BE2C (cell line): ENCODE data around the gene IQCB1.

Experiments used
- DNase-seq: peaks from one replicate; pipeline ENCODE4 v3.0.0-alpha.2; 2020
- H3K27me3 ChIP-seq: fragments of 250-450 bp; sonication (Bioruptor Pico); 2 replicates; pipeline ENCODE4 v1.5.1; 2020; ENCODE audit warnings: mild to moderate bottlenecking
- H3K36me3 ChIP-seq: fragments of 250-450 bp; sonication (Bioruptor Pico); 2 replicates; pipeline ENCODE4 v1.5.1; 2020; ENCODE audit warnings: mild to moderate bottlenecking
- H3K4me1 ChIP-seq: fragments of 250-450 bp; sonication (Bioruptor Pico); 2 replicates; pipeline ENCODE4 v1.5.1; 2020
- H3K4me3 ChIP-seq: 2 replicates; pipeline ENCODE4 v1.5.1; 2011; ENCODE audit warnings: low read depth, low read length
- H3K9me3 ChIP-seq: fragments of 250-450 bp; sonication (Bioruptor Pico); 2 replicates; pipeline ENCODE4 v1.5.1; 2020
- TF ChIP-seq, protein P1 (sequence below): IDR thresholded peaks from 2 replicates; pipeline ENCODE4 v1.5.1; 2012; ENCODE audit warnings: mild to moderate bottlenecking, low read depth, low read length

IQCB1 gene

DNA sequence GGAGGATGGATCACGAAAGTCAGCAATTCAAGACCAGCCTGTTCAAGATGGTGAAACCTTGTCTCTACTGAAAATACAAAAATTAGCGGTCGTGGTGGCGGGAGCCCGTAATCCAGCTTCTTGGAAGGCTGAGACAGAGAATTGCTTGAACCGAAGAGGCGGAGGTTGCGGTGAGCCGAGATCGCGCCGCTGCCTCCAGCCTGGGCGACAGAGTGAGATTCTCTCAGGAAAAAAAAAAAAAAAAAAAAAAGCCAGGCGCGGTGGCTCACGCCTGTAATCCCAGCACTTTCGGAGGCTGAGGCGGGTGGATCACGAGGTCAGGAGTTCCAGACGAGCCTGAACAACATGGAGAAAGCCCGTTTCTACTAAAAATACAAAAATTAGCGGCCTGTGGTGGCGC, 5.1 kb upstream of the IQCB1 start:
- Histone ChIP-seq H3K36me3 (no peaks in the 10 kb centered on the region), H3K4me1 (no peaks in the 10 kb centered on the region), H3K9me3 (no peaks in the 10 kb centered on the region), H3K4me3 (no peak overlapping the region), H3K27me3 (peaks cover 27% of the 10 kb centered on the region)
- TF ChIP-seq, protein P1, sequence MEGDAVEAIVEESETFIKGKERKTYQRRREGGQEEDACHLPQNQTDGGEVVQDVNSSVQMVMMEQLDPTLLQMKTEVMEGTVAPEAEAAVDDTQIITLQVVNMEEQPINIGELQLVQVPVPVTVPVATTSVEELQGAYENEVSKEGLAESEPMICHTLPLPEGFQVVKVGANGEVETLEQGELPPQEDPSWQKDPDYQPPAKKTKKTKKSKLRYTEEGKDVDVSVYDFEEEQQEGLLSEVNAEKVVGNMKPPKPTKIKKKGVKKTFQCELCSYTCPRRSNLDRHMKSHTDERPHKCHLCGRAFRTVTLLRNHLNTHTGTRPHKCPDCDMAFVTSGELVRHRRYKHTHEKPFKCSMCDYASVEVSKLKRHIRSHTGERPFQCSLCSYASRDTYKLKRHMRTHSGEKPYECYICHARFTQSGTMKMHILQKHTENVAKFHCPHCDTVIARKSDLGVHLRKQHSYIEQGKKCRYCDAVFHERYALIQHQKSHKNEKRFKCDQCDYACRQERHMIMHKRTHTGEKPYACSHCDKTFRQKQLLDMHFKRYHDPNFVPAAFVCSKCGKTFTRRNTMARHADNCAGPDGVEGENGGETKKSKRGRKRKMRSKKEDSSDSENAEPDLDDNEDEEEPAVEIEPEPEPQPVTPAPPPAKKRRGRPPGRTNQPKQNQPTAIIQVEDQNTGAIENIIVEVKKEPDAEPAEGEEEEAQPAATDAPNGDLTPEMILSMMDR = no peak
- DNase-seq = no peak

DNA sequence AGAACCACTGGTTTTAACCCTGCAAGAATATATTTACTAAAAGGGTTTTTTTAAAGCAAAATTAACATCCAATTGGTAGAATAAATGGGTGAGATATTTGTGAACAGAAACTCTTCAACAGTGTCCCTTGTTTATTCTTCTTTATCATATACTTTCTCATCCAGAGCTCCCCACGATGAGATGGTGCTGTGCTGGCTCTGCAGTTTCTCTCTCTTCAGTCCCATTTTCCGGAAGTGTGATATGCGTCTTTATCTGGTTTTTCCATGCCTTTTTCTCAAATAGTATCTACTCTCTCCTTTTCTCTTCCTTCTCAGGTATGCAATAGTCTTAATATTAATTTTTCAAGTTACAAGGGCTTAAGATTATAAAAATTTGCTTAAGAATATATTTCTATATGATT, 1.6 kb upstream of the IQCB1 start:
- no peaks in the 10 kb centered on the region for H3K9me3 ChIP-seq
- H3K4me1 ChIP-seq = peaks cover 3% of the 10 kb centered on the region; the same call in 1 of the 2 replicates
- H3K4me3 ChIP-seq = no peak overlapping the region
- H3K27me3 ChIP-seq = peaks cover 21% of the 10 kb centered on the region
- TF ChIP-seq, protein P1 = no peak
- peaks cover 5% of the 10 kb centered on the region; the same call in 1 of the 2 replicates for H3K36me3 ChIP-seq
- DNase-seq = no peak

DNA sequence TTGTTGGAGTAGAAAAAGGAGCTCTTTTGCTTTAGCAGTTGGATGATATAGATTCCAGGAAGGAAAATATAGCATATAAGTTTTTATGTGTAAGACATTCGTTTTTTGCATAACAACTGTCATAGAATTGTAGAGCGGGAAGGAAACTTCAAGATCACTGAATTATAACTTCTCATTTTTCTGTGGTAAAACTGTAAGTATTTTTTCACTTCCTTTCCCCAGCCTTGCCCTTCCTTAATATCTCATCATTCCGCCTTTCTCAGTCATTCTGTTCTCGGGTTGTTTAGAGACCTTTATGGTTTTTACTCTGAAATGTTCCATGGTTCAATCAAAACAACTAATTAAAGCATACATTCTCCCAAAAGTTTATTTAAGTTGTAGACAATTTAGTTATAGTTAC, 1.2 kb upstream of the IQCB1 start:
- Histone ChIP-seq H3K9me3 (no peaks in the 10 kb centered on the region), H3K27me3 (peaks cover 21% of the 10 kb centered on the region), H3K4me3 (no peak overlapping the region), H3K4me1 (peaks cover 3% of the 10 kb centered on the region; the same call in 1 of the 2 replicates), H3K36me3 (peaks cover 5% of the 10 kb centered on the region; the same call in 1 of the 2 replicates)
- TF ChIP-seq, protein P1 = no peak
- no peak for DNase-seq

DNA sequence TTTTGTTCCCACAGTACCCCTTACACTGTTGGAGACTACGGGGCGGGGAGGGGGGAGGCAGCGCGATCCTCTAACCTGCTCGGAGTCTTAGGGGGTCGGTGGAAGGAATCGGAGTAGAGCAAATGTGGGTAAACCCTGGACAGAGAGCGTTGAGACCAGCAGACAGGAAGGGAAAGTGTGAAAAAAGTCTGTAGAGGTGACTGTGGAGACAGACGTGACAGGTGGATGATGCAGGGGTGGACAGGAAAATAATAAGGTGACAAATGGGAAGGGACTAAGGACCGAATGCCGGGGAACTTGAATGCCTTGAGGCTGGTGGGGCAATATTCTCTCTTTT, 573 bp upstream of the IQCB1 start:
- no peaks in the 10 kb centered on the region for H3K9me3 ChIP-seq
- peaks cover 5% of the 10 kb centered on the region; the same call in 1 of the 2 replicates for H3K36me3 ChIP-seq
- DNase-seq = no peak
- peaks cover 3% of the 10 kb centered on the region; the same call in 1 of the 2 replicates for H3K4me1 ChIP-seq
- peaks cover 21% of the 10 kb centered on the region for H3K27me3 ChIP-seq
- peak overlapping the region; percentile 78 for H3K4me3 ChIP-seq
- TF ChIP-seq, protein P1 = no peak

DNA sequence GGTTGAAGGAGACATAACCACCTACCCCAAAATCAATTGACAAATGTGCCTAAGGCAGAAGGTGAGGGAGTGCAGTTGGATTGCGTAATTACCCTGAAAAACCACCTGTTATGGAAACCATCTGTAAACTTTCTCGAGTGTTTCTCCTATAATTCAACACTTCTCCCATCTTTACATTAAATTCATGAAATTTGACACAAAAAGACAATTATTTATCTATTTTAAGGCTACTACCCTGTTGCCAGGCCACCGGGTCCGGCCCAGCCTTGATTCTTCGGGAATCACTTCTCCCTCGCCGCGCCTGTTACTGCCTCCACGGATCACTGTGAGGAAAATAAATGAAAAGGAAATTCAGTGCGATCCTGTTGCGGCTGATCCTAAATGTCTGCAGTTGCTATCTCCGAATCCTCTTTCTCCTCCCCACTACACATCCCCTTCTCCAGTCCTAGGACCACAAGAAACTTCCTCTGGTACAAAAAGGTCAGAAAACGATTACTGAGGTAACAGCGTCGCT, 646 bp downstream of the IQCB1 start:
- H3K4me3 ChIP-seq = peak overlapping the region; percentile 78
- H3K4me1 ChIP-seq = peaks cover 3% of the 10 kb centered on the region; the same call in 1 of the 2 replicates
- H3K9me3 ChIP-seq = no peaks in the 10 kb centered on the region

DNA sequence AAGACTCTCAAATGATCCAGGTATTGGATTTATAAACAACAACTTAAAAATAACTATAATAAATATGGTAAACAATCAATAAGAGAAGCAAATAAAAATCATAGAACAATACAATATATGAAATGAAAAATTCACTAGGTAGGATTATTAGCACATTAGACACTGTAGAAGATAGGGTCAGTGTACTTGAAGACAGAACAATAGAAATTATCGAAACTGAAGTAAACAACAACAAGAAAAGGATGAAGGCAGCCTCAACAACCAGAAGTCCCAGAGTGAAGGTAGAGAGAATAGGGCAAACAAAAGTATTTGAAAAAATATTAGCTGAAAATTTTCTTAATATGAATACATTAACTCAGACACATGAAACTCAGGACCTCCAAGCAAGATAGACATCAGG, 11.9 kb downstream of the IQCB1 start:
- peaks cover 58% of the 10 kb centered on the region for H3K36me3 ChIP-seq

More for the DNA sequence above, 646 bp downstream of the IQCB1 start:
- TF ChIP-seq, protein P1 = no peak
- no peak for DNase-seq
- Histone ChIP-seq H3K27me3 (peaks cover 21% of the 10 kb centered on the region), H3K36me3 (peaks cover 5% of the 10 kb centered on the region; the same call in 1 of the 2 replicates)

More for the DNA sequence above, 11.9 kb downstream of the IQCB1 start:
- Histone ChIP-seq H3K9me3 (no peaks in the 10 kb centered on the region), H3K4me3 (no peak overlapping the region), H3K4me1 (no peaks in the 10 kb centered on the region), H3K27me3 (no peaks in the 10 kb centered on the region)
- no peak for DNase-seq
- TF ChIP-seq, protein P1 = no peak
